Suprapubic skin (tissue), 4 donors: ENCODE results near the gene SEPTIN10.

ENCODE experiments used
- CTCF ChIP-seq, 2 donors: fragments of 200-600 bp in 1 of 2; fragments of 450-650 bp in 1 of 2; sonication (generic) in 1 of 2; IDR thresholded peaks; one replicate each; pipeline ENCODE4 v1.5.1; 2016 to 2019; ENCODE audit warnings: antibody characterized with exemption in 2 of 2, mild to moderate bottlenecking in 1 of 2, moderate library complexity in 1 of 2
- EP300 ChIP-seq: sonication (generic); formaldehyde crosslinking; IDR thresholded peaks from one replicate; pipeline ENCODE4 v1.6.1; 2017; ENCODE audit warnings: antibody characterized with exemption
- POLR2A ChIP-seq, 2 donors: fragments of 450-650 bp; IDR thresholded peaks; one replicate each; pipeline ENCODE4 v1.6.1; 2017; ENCODE audit warnings: antibody characterized with exemption in 2 of 2, mild to moderate bottlenecking in 2 of 2, moderate library complexity in 2 of 2
- POLR2AphosphoS5 ChIP-seq, 3 donors: sonication (generic); formaldehyde crosslinking; IDR thresholded peaks; one replicate each; pipeline ENCODE4 v1.6.1; 2017; ENCODE audit warnings: antibody characterized with exemption in 3 of 3

DNA sequence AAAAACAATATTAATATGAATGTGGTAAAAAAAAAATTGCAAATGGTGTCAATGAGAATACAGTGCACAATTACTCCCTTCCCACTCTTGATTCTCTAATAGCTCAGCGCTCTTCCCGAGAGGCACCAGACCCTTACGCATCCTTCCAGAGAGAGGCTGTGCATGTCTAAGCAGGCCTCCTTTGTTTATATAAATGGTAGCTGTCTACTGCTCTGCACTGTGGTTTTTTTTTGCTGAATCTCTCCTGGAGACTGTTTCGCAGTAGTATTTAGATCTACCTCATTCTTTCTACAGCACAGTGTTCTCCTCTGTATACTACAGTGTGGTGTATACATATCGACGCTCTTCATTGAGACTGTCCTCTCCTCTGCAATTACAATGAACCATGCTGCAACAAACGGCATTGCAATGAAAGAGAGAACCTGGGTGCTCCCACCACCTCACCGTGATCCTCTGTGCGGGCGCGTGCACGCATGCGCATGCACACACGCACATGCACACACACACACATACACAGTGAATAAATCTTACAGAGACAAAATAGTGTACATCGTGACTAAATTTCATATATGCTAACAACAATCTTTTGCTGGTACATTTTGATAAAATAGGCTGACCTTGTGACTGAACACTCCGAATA lies 19.4 kb downstream of the SEPTIN10 start:
- TF ChIP-seq POLR2A (IDR thresholded peaks at IDR 0.05) (no peak), CTCF (IDR thresholded peaks at IDR 0.05) (no peak), EP300 (no peak), POLR2AphosphoS5 (IDR thresholded peaks at IDR 0.05) (no peak)
